GM18873 (cell line): ENCODE measurements around the gene RSKR.
A peak's percentile ranks its signal among the peaks of the same experiment; 100 is the strongest.
"Not testable (repeated sequence)": the region's sequence is repeated elsewhere in the genome, so short reads cannot be mapped to it uniquely, and the experiment has no call there.

Source experiments
- ATAC-seq: cut with Tn5 transposase; IDR thresholded peaks from one replicate; pipeline ENCODE4 v1.9.1; 2021; ENCODE audit warnings: mild to moderate bottlenecking, moderate library complexity, moderate number of reproducible peaks; ENCODE audit not compliant: unreplicated experiment, low FRiP score

Gene RSKR

DNA sequence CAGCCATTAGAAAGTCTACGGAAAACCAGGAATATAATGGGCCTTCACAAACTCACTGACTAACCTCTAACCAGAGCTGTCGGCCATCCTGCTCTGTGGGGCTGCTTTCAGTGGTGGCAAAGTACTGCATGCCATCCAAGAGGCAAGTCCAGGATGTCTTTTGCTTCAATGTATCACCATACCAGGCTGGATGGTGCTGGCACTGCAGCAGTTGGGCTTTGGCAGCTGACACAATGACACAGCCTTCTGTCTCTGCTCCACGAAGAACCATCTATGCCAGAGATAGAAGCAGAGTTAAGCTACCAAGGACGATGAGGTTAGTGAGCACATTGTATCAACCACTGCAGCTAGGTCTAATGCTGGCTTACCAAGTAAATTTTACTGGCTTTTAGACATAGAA lies 9.7 kb upstream of the RSKR start:
- ATAC-seq = no peak

GRCh38 chr17:28622186-28622585 lies 8.2 kb upstream of the RSKR start:
- no peak for ATAC-seq

GRCh38 chr17:28620010-28620409 lies 6.0 kb upstream of the RSKR start:
- ATAC-seq = no peak

DNA sequence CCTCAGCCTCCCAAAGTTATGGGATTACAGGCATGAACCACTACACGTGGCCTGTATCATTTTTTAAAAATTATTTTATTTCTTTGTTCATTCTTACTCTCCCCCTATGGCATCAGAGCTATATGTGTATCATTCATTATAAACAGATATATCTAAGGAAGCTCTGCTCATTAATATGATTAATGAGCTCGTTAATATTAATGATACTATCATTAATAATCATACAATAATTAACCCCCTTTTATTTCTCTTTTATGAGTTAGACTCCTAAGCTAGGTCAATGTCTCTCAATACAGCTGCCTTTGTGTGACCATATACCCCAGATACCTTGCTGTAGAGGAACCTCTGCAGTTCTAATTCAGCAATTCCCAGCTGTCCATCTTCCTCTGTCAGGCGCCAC lies 4.5 kb upstream of the RSKR start:
- no peak for ATAC-seq

- no peak for ATAC-seq
Measured at GRCh38 chr17:28616281-28616680, 2.3 kb upstream of the RSKR start.

DNA sequence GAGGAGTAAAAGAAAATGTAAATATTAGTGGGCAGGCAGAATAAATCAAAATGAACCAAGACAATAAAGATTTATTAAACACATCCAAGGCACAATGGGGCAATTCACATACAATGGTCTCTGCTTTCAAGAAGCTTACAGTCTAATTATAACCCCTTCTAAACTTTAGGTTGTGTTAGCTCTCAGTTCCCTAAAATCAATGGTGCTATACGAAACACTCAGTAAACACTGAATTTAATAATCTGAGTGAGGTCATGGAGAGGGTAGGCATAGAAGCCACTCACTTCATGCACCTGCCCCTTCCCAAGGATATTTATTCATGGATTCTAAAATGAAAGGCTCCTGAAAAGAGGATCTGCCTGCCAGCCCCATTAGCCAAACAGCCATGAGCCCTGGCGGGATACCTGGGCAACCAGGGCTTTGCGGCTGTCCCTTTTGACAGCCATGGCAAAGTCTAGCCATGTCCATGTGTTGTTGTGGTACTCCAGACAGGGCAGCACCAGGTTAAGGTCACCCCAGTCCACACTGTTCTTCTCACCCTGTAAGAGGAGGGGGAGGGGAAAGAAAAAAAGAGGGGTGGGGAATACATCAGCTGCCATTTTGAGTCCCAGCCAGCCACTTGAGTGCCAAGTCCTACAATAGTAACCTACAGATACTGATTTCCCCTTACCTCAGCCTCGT lies 1.4 kb upstream of the RSKR start:
- ATAC-seq = no peak

DNA sequence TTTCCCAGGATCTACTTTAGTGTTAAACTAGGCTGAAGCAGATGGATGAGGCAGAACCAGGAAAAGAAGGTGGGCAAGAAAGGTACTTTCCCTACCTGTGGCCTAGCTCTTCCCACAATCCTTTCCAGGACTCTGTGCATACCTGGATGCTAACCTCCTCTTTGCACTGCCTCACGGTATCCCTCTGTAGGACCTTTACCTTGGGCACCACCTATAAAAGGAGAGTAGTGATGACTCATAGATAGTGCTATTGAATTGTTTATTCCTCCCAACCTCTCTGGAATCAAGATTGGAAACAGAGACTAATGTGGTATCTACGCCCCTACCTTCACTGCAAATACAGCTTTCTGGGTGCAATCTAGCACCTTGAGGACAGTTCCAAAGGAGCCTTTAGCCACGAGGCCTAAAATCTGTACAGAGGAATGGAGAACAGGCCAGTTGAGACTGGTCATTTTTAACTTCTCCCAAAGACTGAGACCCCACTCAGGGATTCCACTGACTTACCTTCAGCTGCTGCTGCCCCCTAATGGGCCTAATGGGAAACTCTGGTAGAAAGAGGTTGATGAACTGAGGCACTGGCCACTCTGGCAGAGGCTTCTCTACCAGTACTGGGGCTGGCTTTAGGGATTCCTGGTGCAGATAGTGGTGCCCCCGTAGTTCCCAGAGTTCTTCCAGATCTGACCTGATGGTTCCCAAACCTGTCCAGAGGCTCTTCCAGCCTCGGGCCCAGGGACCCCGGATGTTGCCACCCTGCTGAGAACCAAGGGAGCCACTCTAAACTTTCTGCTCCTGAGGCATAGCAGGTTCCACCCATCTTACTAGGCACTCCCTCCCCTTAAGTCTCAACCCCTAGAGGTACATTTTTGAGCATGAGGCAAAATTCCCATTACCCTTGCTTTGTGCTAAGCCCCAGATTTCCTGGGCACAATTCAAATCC lies 781 bp downstream of the RSKR start:
- no peak for ATAC-seq

DNA sequence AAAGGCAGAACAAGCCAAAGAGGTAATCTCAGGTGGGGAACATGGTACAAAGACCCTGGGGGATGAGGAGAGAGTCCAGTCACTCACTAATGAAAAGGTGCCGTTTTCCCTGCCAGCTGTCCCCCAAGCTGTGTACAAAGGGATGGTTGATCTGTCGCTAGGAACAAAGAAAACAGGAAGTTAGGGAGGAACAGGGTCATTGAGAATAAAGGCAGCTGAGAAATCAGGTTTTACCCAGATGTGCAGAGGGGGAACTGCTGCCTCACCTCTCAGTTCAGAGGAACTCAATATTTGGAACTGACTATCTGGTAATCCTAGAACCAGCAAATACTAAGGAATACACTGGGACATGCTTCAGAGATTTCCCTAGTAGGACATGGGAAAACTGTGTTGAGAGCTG lies 1.5 kb downstream of the RSKR start:
- no peak for ATAC-seq

DNA sequence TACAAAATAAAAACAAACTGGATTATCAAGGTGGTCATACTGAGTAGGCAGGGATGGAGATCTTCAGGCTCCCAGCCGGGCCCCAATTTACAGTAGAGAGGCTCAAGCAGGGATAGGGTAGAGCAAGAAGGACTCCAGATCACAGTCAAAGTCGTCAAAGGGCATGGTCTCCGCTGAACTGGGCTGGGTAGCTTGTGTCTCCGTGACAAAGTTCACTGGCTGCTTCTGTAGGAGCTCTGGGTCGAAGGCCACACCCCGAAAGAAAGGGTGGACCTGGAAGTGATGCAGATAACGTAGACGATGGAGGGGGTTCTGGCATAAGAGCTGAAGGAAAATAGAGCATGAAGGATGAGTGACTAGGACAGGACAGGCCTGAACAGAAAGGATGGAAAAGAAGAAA lies 3.6 kb downstream of the RSKR start:
- ATAC-seq = no peak

- not testable (repeated sequence) for ATAC-seq
Measured at GRCh38 chr17:28604031-28604430, 10.0 kb downstream of the RSKR start.

DNA sequence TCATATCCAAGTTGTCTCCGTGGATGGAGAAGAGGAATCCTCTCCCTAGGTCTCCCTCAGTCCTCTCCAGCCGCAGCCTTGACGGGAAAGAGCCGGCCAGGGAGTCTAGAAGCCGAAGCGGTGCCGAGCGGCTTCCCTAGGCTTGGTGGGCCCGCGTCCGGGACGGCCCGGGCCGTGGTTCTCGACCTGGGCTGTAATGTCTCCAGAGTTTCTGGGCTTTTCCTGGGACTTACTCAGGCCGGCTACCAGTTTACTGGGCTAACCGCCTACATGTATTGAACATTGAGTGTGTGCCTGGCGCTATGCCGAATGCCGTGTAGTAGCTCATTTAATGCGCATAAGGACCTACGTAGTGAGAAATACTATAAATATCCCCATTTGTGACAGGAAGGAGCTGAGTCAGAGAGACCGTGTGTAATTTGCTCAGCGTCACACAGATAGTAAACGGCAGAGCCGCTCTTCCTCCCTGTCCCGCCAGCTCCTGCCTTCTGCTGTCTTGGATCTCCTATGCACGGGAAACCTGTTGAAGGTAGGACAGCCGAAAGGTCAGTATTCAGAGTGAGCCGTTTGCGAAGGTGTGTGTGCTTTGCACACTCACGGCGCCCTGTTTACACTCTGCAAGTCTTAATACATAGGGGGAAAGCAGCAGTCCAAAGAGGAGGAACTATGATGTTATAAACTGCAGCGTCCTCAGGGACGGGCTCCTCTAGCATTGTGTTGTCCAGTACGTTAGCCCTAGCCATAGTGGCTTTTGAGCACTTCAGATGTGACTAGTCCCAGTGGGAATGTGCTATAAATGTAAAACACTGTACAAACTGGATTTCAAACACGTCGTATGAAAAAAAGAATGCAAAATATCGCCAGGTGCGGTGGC lies 14.4 kb downstream of the RSKR start:
- peak; percentile 38 for ATAC-seq

DNA sequence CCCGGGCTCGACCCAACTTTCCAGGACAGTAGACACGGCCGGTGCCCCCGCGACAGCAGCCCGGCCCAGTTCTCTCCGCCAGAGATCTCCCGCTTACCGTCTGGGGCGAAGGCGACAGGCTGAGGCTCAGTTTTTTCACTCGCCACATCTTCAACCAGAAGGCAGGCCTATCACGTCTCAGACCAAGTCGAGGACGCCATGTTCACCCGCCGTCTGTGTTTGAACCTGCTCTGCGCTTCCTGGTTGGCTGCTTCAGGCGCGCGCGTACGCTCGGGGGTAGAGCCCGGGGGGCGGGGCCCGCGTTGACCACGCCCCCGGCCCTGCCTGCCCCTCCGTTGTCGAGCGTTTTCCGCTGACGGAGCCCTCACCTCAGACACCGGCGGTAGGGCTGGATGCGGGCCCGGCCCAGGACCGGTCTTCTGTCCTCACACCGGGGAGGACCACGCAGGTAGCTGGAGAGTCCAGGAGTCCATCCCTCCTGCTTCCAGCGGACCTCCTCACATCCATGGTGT lies 15.1 kb downstream of the RSKR start, which contains the start of gene SPAG5:
Gene SPAG5, minus strand, starts transcription at position 227 of the 512 bp plus-strand sequence. Its CDS starts 79 bp downstream, at position 148.
- ATAC-seq = peak; percentile 59

- no peak for ATAC-seq
Measured at GRCh38 chr17:28598389-28598788, 15.6 kb downstream of the RSKR start.

- no peak for ATAC-seq
Measured at GRCh38 chr17:28597606-28598383, 16.2 kb downstream of the RSKR start.

DNA sequence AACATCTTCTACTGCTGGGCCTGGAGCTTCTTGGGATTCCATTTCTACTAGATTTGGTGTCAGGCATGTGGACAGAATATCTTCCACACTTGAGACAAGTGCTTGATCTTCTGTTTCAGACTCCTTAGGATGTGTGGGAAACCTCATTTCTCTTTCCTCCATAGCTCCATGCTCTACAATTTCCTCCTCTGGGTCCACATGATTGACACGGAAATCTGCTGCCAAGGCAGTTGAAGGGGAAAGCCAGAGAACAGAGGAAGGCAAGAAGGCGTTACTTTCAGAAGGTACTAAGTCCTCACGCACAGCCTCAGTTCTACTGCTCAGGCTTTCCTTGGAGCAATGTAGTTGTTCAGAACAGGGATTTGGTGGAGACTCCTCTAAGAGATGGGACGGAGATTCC lies 21.7 kb downstream of the RSKR start:
- ATAC-seq = no peak

DNA sequence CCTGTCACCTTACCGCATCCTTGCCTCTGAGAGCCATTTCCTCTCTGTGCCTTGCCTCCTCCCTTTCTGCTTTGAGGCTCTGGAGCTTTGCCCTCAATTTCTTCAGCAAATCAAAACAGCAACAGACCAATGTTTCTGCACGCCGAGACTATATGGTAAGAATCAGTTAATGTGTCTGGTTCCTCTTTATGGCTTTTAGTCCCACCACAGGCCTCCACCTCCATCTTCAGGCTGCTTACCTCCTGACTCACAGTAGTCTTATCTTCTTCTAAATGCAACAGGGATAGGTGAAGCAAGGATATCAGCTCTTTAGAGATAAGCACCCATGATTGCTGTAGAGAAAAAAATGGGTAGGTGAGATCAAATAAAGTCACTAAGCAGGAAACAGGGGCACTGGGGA lies 28.1 kb downstream of the RSKR start:
- no peak for ATAC-seq

- no peak for ATAC-seq
Measured at GRCh38 chr17:28584434-28584833, 29.6 kb downstream of the RSKR start.

DNA sequence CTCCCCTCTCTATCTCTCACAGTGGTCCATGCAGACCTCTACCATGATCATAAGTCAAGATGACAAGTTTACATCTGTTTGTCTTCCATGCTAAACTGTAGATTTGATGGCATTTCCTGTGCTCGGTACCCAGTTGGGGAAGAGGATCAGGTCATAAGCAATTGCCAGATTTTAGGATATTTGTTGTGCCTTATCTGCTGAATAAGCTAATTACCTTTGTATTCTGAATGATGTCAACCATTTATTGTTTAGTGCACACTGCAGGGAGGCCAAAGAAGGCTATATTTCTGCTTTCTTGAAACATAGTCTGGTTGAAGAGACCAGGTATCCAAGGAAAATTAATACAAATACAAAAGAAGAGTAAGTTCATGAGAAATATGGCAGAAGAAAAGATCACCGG lies 31.5 kb downstream of the RSKR start:
- ATAC-seq = no peak

DNA sequence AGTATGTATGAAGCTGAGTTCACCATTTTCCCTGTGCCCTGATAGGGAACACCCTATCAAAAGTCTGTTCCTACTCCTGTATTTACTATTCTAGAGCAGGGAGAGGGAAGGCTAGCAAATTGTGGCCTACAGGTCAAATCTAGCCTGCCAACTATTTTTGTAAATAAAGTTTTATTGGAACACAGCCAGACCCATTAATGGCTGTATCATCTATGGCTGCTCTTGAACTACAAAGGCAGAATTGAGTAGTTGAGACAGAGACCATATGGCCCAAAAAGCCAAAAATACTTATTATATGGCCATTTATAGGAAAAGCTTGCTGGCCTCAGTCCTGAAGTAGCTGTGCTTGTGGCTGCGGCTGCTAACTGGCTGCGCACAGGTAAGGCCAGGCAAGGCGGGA lies 33.0 kb downstream of the RSKR start:
- no peak for ATAC-seq

DNA sequence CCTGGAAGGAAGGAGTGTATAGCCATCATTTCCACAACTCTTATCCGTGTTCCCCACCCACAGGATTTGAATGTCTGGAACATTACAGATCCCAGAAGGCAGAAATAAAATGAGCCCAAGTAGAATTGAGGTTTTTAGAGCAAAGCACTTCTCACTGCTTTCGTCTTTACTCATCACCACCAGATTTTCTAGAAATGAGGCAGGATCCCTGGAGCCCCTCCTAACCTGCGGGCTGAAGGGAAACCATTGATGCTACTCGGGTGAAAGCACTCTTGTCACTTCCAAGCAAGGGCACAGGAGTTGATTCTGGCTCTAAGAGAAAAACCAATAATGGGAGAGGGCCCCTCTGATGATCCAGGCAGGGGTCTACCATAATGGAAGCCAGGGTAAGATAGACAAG lies 34.5 kb downstream of the RSKR start:
- no peak for ATAC-seq
